Mesenchymal stem cell (in vitro differentiated cells and primary cell): ENCODE results near the gene CAT.

Experiments
- DNase-seq: peaks from one replicate; pipeline ENCODE4 v3.0.0-alpha.2; 2013
- H2AFZ ChIP-seq: one replicate; pipeline ENCODE4 v1.6.1; 2013; ENCODE audit warnings: low read depth, mild to moderate bottlenecking, control low read depth, inconsistent platforms, low read length, moderate library complexity
- H2AK5ac ChIP-seq: 2 replicates; pipeline ENCODE4 v1.6.1; 2013; ENCODE audit warnings: low read length, moderate library complexity, mild to moderate bottlenecking, inconsistent platforms; ENCODE audit not compliant: severe bottlenecking
- H2BK120ac ChIP-seq: one replicate; pipeline ENCODE4 v1.6.1; 2013; ENCODE audit warnings: low read depth, mild to moderate bottlenecking, inconsistent platforms, low read length, moderate library complexity
- H2BK12ac ChIP-seq, 2 experiments: one replicate each; pipeline ENCODE4 v1.6.1; 2013; ENCODE audit warnings: inconsistent platforms in 2 of 2, low read length in 2 of 2, mild to moderate bottlenecking in 2 of 2, moderate library complexity in 2 of 2, control low read depth in 1 of 2
- H2BK15ac ChIP-seq: one replicate; pipeline ENCODE4 v1.6.1; 2013; ENCODE audit warnings: mild to moderate bottlenecking, low read depth, inconsistent platforms; ENCODE audit not compliant: poor library complexity, severe bottlenecking
- H2BK5ac ChIP-seq: 2 replicates; pipeline ENCODE4 v1.6.1; 2013; ENCODE audit warnings: low read depth, mild to moderate bottlenecking, low read length, control low read depth, inconsistent platforms; ENCODE audit not compliant: poor library complexity, severe bottlenecking
- H3K14ac ChIP-seq, 2 experiments: one replicate each; pipeline ENCODE4 v1.6.1; 2013; ENCODE audit warnings: inconsistent platforms in 2 of 2, low read length in 2 of 2, control low read depth in 1 of 2, mild to moderate bottlenecking in 1 of 2, moderate library complexity in 1 of 2
- H3K18ac ChIP-seq, 2 experiments: one replicate each; pipeline ENCODE4 v1.6.1; 2013; ENCODE audit warnings: inconsistent platforms in 2 of 2, low read length in 2 of 2, control low read depth in 1 of 2, low read depth in 1 of 2, mild to moderate bottlenecking in 1 of 2
- H3K23ac ChIP-seq, 2 experiments: one replicate each; pipeline ENCODE4 v1.6.1; 2013; ENCODE audit warnings: inconsistent platforms in 2 of 2, low read length in 2 of 2, mild to moderate bottlenecking in 2 of 2, moderate library complexity in 2 of 2, control low read depth in 1 of 2
- H3K27ac ChIP-seq: 2 replicates; pipeline ENCODE4 v1.5.1; 2013; ENCODE audit warnings: mild to moderate bottlenecking, moderate library complexity, low read length, control low read depth, inconsistent platforms; ENCODE audit not compliant: poor library complexity, severe bottlenecking
- H3K27me3 ChIP-seq, 2 experiments: 2 replicates each; pipeline versions ENCODE4 v1.6.1 to v1.7.0; 2013; ENCODE audit warnings: low read length in 2 of 2, mild to moderate bottlenecking in 2 of 2, moderate library complexity in 2 of 2, control low read depth in 1 of 2, inconsistent platforms in 1 of 2; ENCODE audit not compliant: control insufficient read depth in 1 of 2, insufficient read depth in 1 of 2
- H3K36me3 ChIP-seq, 2 experiments: 2 replicates each; pipeline versions ENCODE4 v1.6.1 to v1.7.0; 2013; ENCODE audit warnings: low read length in 2 of 2, control low read depth in 1 of 2, inconsistent platforms in 1 of 2, low read depth in 1 of 2, mild to moderate bottlenecking in 1 of 2; ENCODE audit not compliant: insufficient read depth in 2 of 2, control insufficient read depth in 1 of 2
- H3K4ac ChIP-seq, 2 experiments: one replicate each; pipeline ENCODE4 v1.6.1; 2013; ENCODE audit warnings: inconsistent platforms in 2 of 2, low read length in 2 of 2, mild to moderate bottlenecking in 2 of 2, moderate library complexity in 2 of 2, control low read depth in 1 of 2, low read depth in 1 of 2
- H3K4me1 ChIP-seq: 2 replicates; pipeline ENCODE4 v1.6.1; 2013; ENCODE audit warnings: low read depth, low read length, control low read depth; ENCODE audit not compliant: control insufficient read depth, insufficient read depth
- H3K4me2 ChIP-seq: 2 replicates; pipeline ENCODE4 v1.6.1; 2013; ENCODE audit warnings: low read length, mild to moderate bottlenecking, inconsistent platforms; ENCODE audit not compliant: poor library complexity, severe bottlenecking
- H3K4me3 ChIP-seq, 2 experiments: 2 replicates each; pipeline versions ENCODE4 v1.5.1 to v1.7.0; 2013; ENCODE audit warnings: low read length in 2 of 2, mild to moderate bottlenecking in 2 of 2, control low read depth in 1 of 2, low read depth in 1 of 2; ENCODE audit not compliant: insufficient read depth in 1 of 2
- H3K79me1 ChIP-seq: replicated peaks from 2 replicates; pipeline ENCODE4 v1.6.1; 2013; ENCODE audit warnings: mild to moderate bottlenecking, control low read depth, low read length, inconsistent platforms; ENCODE audit not compliant: poor library complexity, severe bottlenecking
- H3K9ac ChIP-seq: 2 replicates; pipeline ENCODE4 v1.7.0; 2013; ENCODE audit warnings: mild to moderate bottlenecking, low read length, moderate library complexity
- H3K9me3 ChIP-seq: 2 replicates; pipeline ENCODE4 v1.7.0; 2013; ENCODE audit warnings: mild to moderate bottlenecking, low read length; ENCODE audit not compliant: control insufficient read depth
- H4K8ac ChIP-seq: one replicate; pipeline ENCODE4 v1.6.1; 2013; ENCODE audit warnings: inconsistent platforms, mild to moderate bottlenecking, low read length, moderate library complexity
- H4K91ac ChIP-seq: one replicate; pipeline ENCODE4 v1.6.1; 2013; ENCODE audit warnings: mild to moderate bottlenecking, low read length, inconsistent platforms
- WGBS: methylation state at CpG from one replicate; pipeline ENCODE4 v1.1.7; 2013; ENCODE audit warnings: mixed read lengths; 5-methylcytosine and 5-hydroxymethylcytosine counted together

The CAT gene

DNA sequence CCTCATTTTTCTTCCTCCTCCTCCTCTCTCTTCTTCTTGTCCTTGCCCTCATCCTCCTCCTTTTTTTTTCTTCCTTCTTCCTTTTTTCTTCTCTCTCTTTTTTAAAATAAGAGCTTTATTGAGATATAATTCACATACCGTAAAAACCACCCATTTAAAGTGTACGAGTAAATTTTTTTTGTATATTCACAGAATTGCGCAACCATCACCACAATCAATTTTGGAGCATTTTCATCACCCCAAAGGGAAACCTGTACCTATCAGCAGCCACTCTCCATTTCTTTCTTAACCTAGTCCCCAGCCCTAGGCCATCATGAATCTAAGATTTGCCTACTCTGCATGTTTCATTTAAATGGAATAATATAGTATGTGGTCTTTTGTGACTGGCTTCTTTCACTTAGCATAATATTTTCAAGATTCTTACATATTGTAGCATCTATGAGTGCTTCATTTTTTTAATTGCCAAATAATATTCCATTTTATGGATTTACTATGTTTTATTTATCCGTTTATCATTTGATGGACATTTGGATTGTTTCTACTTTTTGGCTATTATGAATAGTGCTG is 35.0 kb downstream of the CAT start:
- H3K4me3 ChIP-seq: no peak overlapping the region
- no peak overlapping the region for H3K4ac ChIP-seq
- WGBS: 98% methylated on average over 3 of the region's 4 CpGs
- no peak overlapping the region for H3K18ac ChIP-seq
- no peak overlapping the region for H2BK120ac ChIP-seq
- no peak overlapping the region for H2BK5ac ChIP-seq
- no peak for DNase-seq
- no peak overlapping the region for H2BK15ac ChIP-seq
- no peak overlapping the region for H3K27ac ChIP-seq
- no peak overlapping the region for H2AFZ ChIP-seq
- no peak overlapping the region for H2AK5ac ChIP-seq
- H3K23ac ChIP-seq: no peak overlapping the region
- no peak overlapping the region for H3K4me2 ChIP-seq
- no peaks in the 10 kb centered on the region for H3K4me1 ChIP-seq
- no peaks in the 10 kb centered on the region for H3K79me1 ChIP-seq
- H4K91ac ChIP-seq: no peak overlapping the region
- H3K9me3 ChIP-seq: peaks cover 8% of the 10 kb centered on the region
- no peak overlapping the region for H3K14ac ChIP-seq
- peaks cover 0 to 48% of the 10 kb centered on the region in 2 experiments for H3K36me3 ChIP-seq
- H3K9ac ChIP-seq: no peak overlapping the region
- peaks cover 10% of the 10 kb centered on the region in 2 experiments for H3K27me3 ChIP-seq
- no peak overlapping the region for H2BK12ac ChIP-seq
- no peak overlapping the region for H4K8ac ChIP-seq

DNA sequence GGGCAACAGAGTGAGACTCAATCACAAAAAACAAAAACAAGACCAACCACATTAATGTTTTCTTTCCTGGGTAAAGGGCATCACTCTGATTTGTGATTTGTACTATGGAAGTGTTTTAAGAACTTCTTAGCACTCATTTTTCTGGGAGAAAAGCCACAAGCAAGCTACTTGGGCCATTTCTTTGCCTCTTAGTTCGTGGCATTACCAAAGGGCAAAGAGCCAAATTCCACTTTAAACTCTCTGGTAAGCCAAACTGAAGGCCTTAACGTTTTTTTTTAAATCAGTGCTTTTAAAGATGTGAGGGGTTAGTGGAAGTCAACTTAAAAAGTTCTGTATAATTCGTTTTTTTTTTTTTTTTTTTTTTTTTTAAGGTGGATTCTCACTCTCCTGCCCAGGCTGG is 36.9 kb downstream of the CAT start:
- Histone ChIP-seq H2AK5ac (no peak overlapping the region), H2BK12ac (no peak overlapping the region), H4K8ac (no peak overlapping the region), H3K36me3 (peaks cover 0 to 28% of the 10 kb centered on the region in 2 experiments), H3K23ac (no peak overlapping the region), H2BK15ac (no peak overlapping the region), H4K91ac (no peak overlapping the region), H3K4me3 (no peak overlapping the region), H3K9me3 (no peaks in the 10 kb centered on the region), H3K4me1 (no peaks in the 10 kb centered on the region), H3K27me3 (peaks cover 12 to 22% of the 10 kb centered on the region in 2 experiments), H3K18ac (no peak overlapping the region), H3K9ac (no peak overlapping the region), H2BK120ac (no peak overlapping the region), H3K4me2 (no peak overlapping the region), H3K79me1 (no peaks in the 10 kb centered on the region), H3K14ac (no peak overlapping the region), H2AFZ (no peak overlapping the region), H3K4ac (no peak overlapping the region), H3K27ac (no peak overlapping the region), H2BK5ac (no peak overlapping the region)
- DNase-seq: no peak
- WGBS: no CpG with 5 or more reads among the region's 3 CpGs

DNA sequence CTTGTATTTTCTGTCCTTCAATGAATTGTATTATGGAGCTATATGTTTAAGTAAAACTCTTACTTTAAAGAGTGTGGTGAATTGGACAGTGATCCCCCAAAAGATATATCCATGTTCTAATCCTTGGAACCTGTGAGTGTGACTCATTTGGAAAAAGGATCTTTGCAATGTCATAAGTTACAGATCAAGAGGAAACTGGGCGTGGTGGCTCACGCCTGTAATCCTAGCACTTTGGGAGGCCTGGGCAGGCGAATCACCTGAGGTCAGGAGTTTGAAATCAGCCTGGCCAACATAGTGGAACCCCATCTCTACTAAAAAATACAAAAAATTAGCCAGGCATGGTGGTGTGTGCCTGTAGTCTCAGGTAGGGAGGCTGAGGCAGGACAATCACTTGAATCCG is 38.1 kb downstream of the CAT start:
- 84% methylated on average over 4 of the region's 4 CpGs for WGBS
- no peaks in the 10 kb centered on the region for H3K9me3 ChIP-seq
- no peak overlapping the region for H4K8ac ChIP-seq

DNA sequence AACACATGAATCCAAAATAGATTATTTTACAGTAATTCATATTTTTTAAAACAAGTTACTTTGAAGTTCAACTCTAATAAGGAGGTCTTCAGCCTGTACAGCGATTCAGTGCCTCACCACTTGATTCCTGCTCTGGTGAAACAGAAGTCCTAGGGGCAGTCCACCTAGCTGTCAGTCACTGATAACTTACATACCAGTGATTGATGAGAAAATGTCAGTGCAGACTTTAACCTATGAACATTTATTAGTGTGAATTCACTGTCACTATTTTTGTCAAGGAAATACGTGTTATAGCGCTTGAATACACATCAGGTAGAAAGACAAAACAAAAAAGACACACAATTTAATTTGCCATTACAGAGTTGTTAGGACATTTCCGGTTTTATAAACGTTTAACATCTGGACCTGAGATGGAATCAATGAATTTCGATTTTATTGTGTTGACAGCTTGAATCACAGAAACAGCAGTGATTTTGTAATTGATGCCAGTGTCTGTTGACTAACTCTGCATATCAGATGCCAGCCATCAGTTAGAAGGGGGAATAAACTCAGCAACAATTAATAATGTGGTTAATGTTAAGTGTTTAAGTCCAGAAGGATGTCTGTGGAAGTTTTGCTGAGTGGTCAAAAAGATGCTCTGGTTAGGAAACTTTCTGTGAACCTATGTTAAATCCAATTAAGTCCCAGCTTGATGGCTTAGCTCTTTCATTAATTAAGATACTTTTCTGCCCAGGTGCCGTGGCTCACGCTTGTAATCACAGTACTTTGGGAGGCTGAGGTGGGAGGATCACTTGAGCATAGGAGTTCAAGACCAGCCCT is 40.3 kb downstream of the CAT start:
- Histone ChIP-seq H3K18ac (no peak overlapping the region), H4K8ac (no peak overlapping the region), H2AK5ac (no peak overlapping the region), H3K4me2 (no peak overlapping the region), H3K9me3 (no peaks in the 10 kb centered on the region), H3K4ac (no peak overlapping the region), H3K14ac (no peak overlapping the region), H3K4me3 (no peak overlapping the region), H2BK12ac (no peak overlapping the region), H3K9ac (no peak overlapping the region), H2AFZ (no peak overlapping the region), H3K4me1 (no peaks in the 10 kb centered on the region), H3K79me1 (no peaks in the 10 kb centered on the region), H3K27me3 (peaks cover 9 to 22% of the 10 kb centered on the region in 2 experiments), H3K27ac (no peak overlapping the region), H2BK5ac (no peak overlapping the region), H2BK120ac (no peak overlapping the region), H4K91ac (no peak overlapping the region), H3K36me3 (no peaks in the 10 kb centered on the region), H2BK15ac (no peak overlapping the region), H3K23ac (no peak overlapping the region)
- 78% methylated on average over 8 of the region's 8 CpGs for WGBS
- no peak for DNase-seq

More for the DNA sequence above, 38.1 kb downstream of the CAT start:
- H3K18ac ChIP-seq: no peak overlapping the region
- no peaks in the 10 kb centered on the region for H3K79me1 ChIP-seq
- H2AFZ ChIP-seq: no peak overlapping the region
- no peaks in the 10 kb centered on the region for H3K4me1 ChIP-seq
- DNase-seq: no peak
- H2BK12ac ChIP-seq: no peak overlapping the region
- H3K4ac ChIP-seq: no peak overlapping the region
- H2BK5ac ChIP-seq: no peak overlapping the region
- no peak overlapping the region for H3K4me3 ChIP-seq
- H2BK120ac ChIP-seq: no peak overlapping the region
- H2BK15ac ChIP-seq: no peak overlapping the region
- H3K9ac ChIP-seq: no peak overlapping the region
- no peak overlapping the region for H3K23ac ChIP-seq
- no peak overlapping the region for H3K14ac ChIP-seq
- no peak overlapping the region for H4K91ac ChIP-seq
- no peak overlapping the region for H3K4me2 ChIP-seq
- H2AK5ac ChIP-seq: no peak overlapping the region
- H3K36me3 ChIP-seq: peaks cover 0 to 16% of the 10 kb centered on the region in 2 experiments
- no peak overlapping the region for H3K27ac ChIP-seq
- H3K27me3 ChIP-seq: peaks cover 12 to 22% of the 10 kb centered on the region in 2 experiments
